GM12891 (cell line): ENCODE results near the gene CYFIP2.

ENCODE experiments used
- PAX5 ChIP-seq: IDR thresholded peaks from 2 replicates; pipeline ENCODE4 v1.6.1; 2011; ENCODE audit warnings: low read length, moderate library complexity, mild to moderate bottlenecking; ENCODE audit not compliant: insufficient read depth, severe bottlenecking
- POLR2A ChIP-seq: IDR thresholded peaks from 2 replicates; pipeline ENCODE4 v1.6.1; 2011; ENCODE audit warnings: low read depth, low read length, control low read depth
- POLR2AphosphoS5 ChIP-seq: IDR thresholded peaks from 2 replicates; pipeline ENCODE4 v1.6.1; 2011; ENCODE audit warnings: low read depth, low read length, control low read depth
- POU2F2 ChIP-seq: IDR thresholded peaks from 2 replicates; pipeline ENCODE4 v1.6.1; 2011; ENCODE audit warnings: low read depth, mild to moderate bottlenecking, control low read depth, low read length, moderate library complexity
- TAF1 ChIP-seq: IDR thresholded peaks from 2 replicates; pipeline ENCODE4 v1.6.1; 2011; ENCODE audit warnings: low read depth, low read length, control low read depth

DNA sequence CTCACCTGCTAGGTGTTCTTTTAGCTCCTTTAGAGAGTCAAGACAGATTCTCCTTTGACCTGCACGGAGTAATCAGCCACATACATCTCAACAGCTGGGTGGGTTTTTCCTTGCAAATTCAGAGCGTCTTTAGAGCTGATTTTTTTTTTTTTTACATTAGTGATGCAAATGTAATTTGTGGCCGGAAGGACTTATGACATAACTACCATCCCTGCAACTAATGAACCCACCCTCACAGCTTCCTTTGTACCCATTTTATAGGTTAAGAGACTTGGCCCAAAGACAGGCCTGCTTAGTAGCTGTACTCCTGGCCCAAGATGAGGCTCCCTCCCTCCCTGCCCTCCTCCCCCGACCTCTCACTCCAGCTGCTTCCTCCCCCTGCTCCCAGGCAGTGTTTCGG is 124.2 kb downstream of the CYFIP2 start:
- TF ChIP-seq POLR2A, result no peak
- TF ChIP-seq POLR2AphosphoS5, result no peak
- no peak for TF ChIP-seq TAF1
- no peak for TF ChIP-seq PAX5
- no peak for TF ChIP-seq POU2F2
